Mesenchymal stem cell (in vitro differentiated cells and primary cell): Measurements from ENCODE around the gene CNTRL.

ENCODE experiments used
- DNase-seq: peaks from one replicate; pipeline ENCODE4 v3.0.0-alpha.2; 2013
- H2AFZ ChIP-seq: one replicate; pipeline ENCODE4 v1.6.1; 2013; ENCODE audit warnings: low read depth, mild to moderate bottlenecking, control low read depth, inconsistent platforms, low read length, moderate library complexity
- H2AK5ac ChIP-seq: 2 replicates; pipeline ENCODE4 v1.6.1; 2013; ENCODE audit warnings: low read length, moderate library complexity, mild to moderate bottlenecking, inconsistent platforms; ENCODE audit not compliant: severe bottlenecking
- H2BK120ac ChIP-seq: one replicate; pipeline ENCODE4 v1.6.1; 2013; ENCODE audit warnings: low read depth, mild to moderate bottlenecking, inconsistent platforms, low read length, moderate library complexity
- H2BK12ac ChIP-seq, 2 experiments: one replicate each; pipeline ENCODE4 v1.6.1; 2013; ENCODE audit warnings: inconsistent platforms in 2 of 2, low read length in 2 of 2, mild to moderate bottlenecking in 2 of 2, moderate library complexity in 2 of 2, control low read depth in 1 of 2
- H2BK15ac ChIP-seq: one replicate; pipeline ENCODE4 v1.6.1; 2013; ENCODE audit warnings: mild to moderate bottlenecking, low read depth, inconsistent platforms; ENCODE audit not compliant: poor library complexity, severe bottlenecking
- H2BK5ac ChIP-seq: 2 replicates; pipeline ENCODE4 v1.6.1; 2013; ENCODE audit warnings: low read depth, mild to moderate bottlenecking, low read length, control low read depth, inconsistent platforms; ENCODE audit not compliant: poor library complexity, severe bottlenecking
- H3K14ac ChIP-seq, 2 experiments: one replicate each; pipeline ENCODE4 v1.6.1; 2013; ENCODE audit warnings: inconsistent platforms in 2 of 2, low read length in 2 of 2, control low read depth in 1 of 2, mild to moderate bottlenecking in 1 of 2, moderate library complexity in 1 of 2
- H3K18ac ChIP-seq, 2 experiments: one replicate each; pipeline ENCODE4 v1.6.1; 2013; ENCODE audit warnings: inconsistent platforms in 2 of 2, low read length in 2 of 2, control low read depth in 1 of 2, low read depth in 1 of 2, mild to moderate bottlenecking in 1 of 2
- H3K23ac ChIP-seq, 2 experiments: one replicate each; pipeline ENCODE4 v1.6.1; 2013; ENCODE audit warnings: inconsistent platforms in 2 of 2, low read length in 2 of 2, mild to moderate bottlenecking in 2 of 2, moderate library complexity in 2 of 2, control low read depth in 1 of 2
- H3K27ac ChIP-seq: 2 replicates; pipeline ENCODE4 v1.5.1; 2013; ENCODE audit warnings: mild to moderate bottlenecking, moderate library complexity, low read length, control low read depth, inconsistent platforms; ENCODE audit not compliant: poor library complexity, severe bottlenecking
- H3K27me3 ChIP-seq, 2 experiments: 2 replicates each; pipeline versions ENCODE4 v1.6.1 to v1.7.0; 2013; ENCODE audit warnings: low read length in 2 of 2, mild to moderate bottlenecking in 2 of 2, moderate library complexity in 2 of 2, control low read depth in 1 of 2, inconsistent platforms in 1 of 2; ENCODE audit not compliant: control insufficient read depth in 1 of 2, insufficient read depth in 1 of 2
- H3K36me3 ChIP-seq, 2 experiments: 2 replicates each; pipeline versions ENCODE4 v1.6.1 to v1.7.0; 2013; ENCODE audit warnings: low read length in 2 of 2, control low read depth in 1 of 2, inconsistent platforms in 1 of 2, low read depth in 1 of 2, mild to moderate bottlenecking in 1 of 2; ENCODE audit not compliant: insufficient read depth in 2 of 2, control insufficient read depth in 1 of 2
- H3K4ac ChIP-seq, 2 experiments: one replicate each; pipeline ENCODE4 v1.6.1; 2013; ENCODE audit warnings: inconsistent platforms in 2 of 2, low read length in 2 of 2, mild to moderate bottlenecking in 2 of 2, moderate library complexity in 2 of 2, control low read depth in 1 of 2, low read depth in 1 of 2
- H3K4me1 ChIP-seq: 2 replicates; pipeline ENCODE4 v1.6.1; 2013; ENCODE audit warnings: low read depth, low read length, control low read depth; ENCODE audit not compliant: control insufficient read depth, insufficient read depth
- H3K4me2 ChIP-seq: 2 replicates; pipeline ENCODE4 v1.6.1; 2013; ENCODE audit warnings: low read length, mild to moderate bottlenecking, inconsistent platforms; ENCODE audit not compliant: poor library complexity, severe bottlenecking
- H3K4me3 ChIP-seq, 2 experiments: 2 replicates each; pipeline versions ENCODE4 v1.5.1 to v1.7.0; 2013; ENCODE audit warnings: low read length in 2 of 2, mild to moderate bottlenecking in 2 of 2, control low read depth in 1 of 2, low read depth in 1 of 2; ENCODE audit not compliant: insufficient read depth in 1 of 2
- H3K79me1 ChIP-seq: replicated peaks from 2 replicates; pipeline ENCODE4 v1.6.1; 2013; ENCODE audit warnings: mild to moderate bottlenecking, control low read depth, low read length, inconsistent platforms; ENCODE audit not compliant: poor library complexity, severe bottlenecking
- H3K9ac ChIP-seq: 2 replicates; pipeline ENCODE4 v1.7.0; 2013; ENCODE audit warnings: mild to moderate bottlenecking, low read length, moderate library complexity
- H3K9me3 ChIP-seq: 2 replicates; pipeline ENCODE4 v1.7.0; 2013; ENCODE audit warnings: mild to moderate bottlenecking, low read length; ENCODE audit not compliant: control insufficient read depth
- H4K8ac ChIP-seq: one replicate; pipeline ENCODE4 v1.6.1; 2013; ENCODE audit warnings: inconsistent platforms, mild to moderate bottlenecking, low read length, moderate library complexity
- H4K91ac ChIP-seq: one replicate; pipeline ENCODE4 v1.6.1; 2013; ENCODE audit warnings: mild to moderate bottlenecking, low read length, inconsistent platforms
- WGBS: methylation state at CpG from one replicate; pipeline ENCODE4 v1.1.7; 2013; ENCODE audit warnings: mixed read lengths; 5-methylcytosine and 5-hydroxymethylcytosine counted together

Gene CNTRL

GRCh38 chr9:121206516-121207370 lies 132.0 kb downstream of the CNTRL start:
- no peak overlapping the region for H3K27ac ChIP-seq
- no peak overlapping the region for H3K4me2 ChIP-seq
- H3K18ac ChIP-seq, result peak overlapping the region in 1 of 2 experiments; percentile 34
- peaks cover 3% of the 10 kb centered on the region for H3K79me1 ChIP-seq
- H2BK5ac ChIP-seq, result no peak overlapping the region
- H2BK15ac ChIP-seq, result no peak overlapping the region
- H3K4ac ChIP-seq, result no peak overlapping the region
- H4K91ac ChIP-seq, result no peak overlapping the region
- no peak overlapping the region for H2AK5ac ChIP-seq
- H3K14ac ChIP-seq, result no peak overlapping the region
- no peak overlapping the region for H2AFZ ChIP-seq
- peaks cover 4% of the 10 kb centered on the region for H3K4me1 ChIP-seq
- DNase-seq, result peak; percentile 54
- no peak overlapping the region for H2BK120ac ChIP-seq
- H4K8ac ChIP-seq, result no peak overlapping the region
- no peak overlapping the region for H2BK12ac ChIP-seq
- no peak overlapping the region for H3K9ac ChIP-seq
- 46% methylated on average over 8 of the region's 8 CpGs for WGBS
- no peaks in the 10 kb centered on the region for H3K27me3 ChIP-seq
- H3K9me3 ChIP-seq, result no peaks in the 10 kb centered on the region
- no peak overlapping the region for H3K23ac ChIP-seq
- no peak overlapping the region for H3K4me3 ChIP-seq
- peaks cover 0 to 3% of the 10 kb centered on the region in 2 experiments for H3K36me3 ChIP-seq

GRCh38 chr9:121207371-121207940 lies 132.7 kb downstream of the CNTRL start:
- H2AFZ ChIP-seq, result no peak overlapping the region
- no peak overlapping the region for H3K27ac ChIP-seq
- no peaks in the 10 kb centered on the region for H3K27me3 ChIP-seq
- peaks cover 0 to 3% of the 10 kb centered on the region in 2 experiments for H3K36me3 ChIP-seq
- no peak overlapping the region for H3K4me2 ChIP-seq
- no peak for DNase-seq
- H4K91ac ChIP-seq, result no peak overlapping the region
- no peak overlapping the region for H3K18ac ChIP-seq
- H3K4ac ChIP-seq, result no peak overlapping the region
- H3K4me1 ChIP-seq, result peaks cover 2% of the 10 kb centered on the region
- H3K79me1 ChIP-seq, result peaks cover under 1% of the 10 kb centered on the region
- no peak overlapping the region for H3K9ac ChIP-seq
- no peak overlapping the region for H3K4me3 ChIP-seq
- H2AK5ac ChIP-seq, result no peak overlapping the region
- no peak overlapping the region for H3K23ac ChIP-seq
- H2BK15ac ChIP-seq, result no peak overlapping the region
- no peaks in the 10 kb centered on the region for H3K9me3 ChIP-seq
- H3K14ac ChIP-seq, result no peak overlapping the region
- no peak overlapping the region for H2BK5ac ChIP-seq
- no peak overlapping the region for H2BK12ac ChIP-seq
- 92% methylated on average over 2 of the region's 2 CpGs for whole genome bisulfite sequencing
- H2BK120ac ChIP-seq, result no peak overlapping the region
- no peak overlapping the region for H4K8ac ChIP-seq

GRCh38 chr9:121210536-121210935 lies 135.8 kb downstream of the CNTRL start:
- no peak overlapping the region for H2AFZ ChIP-seq
- H3K36me3 ChIP-seq, result peaks cover 0 to 3% of the 10 kb centered on the region in 2 experiments
- no peaks in the 10 kb centered on the region for H3K27me3 ChIP-seq
- no peak overlapping the region for H3K9ac ChIP-seq
- H2AK5ac ChIP-seq, result no peak overlapping the region
- H2BK12ac ChIP-seq, result no peak overlapping the region
- H4K8ac ChIP-seq, result no peak overlapping the region
- H2BK5ac ChIP-seq, result no peak overlapping the region
- H3K4me1 ChIP-seq, result peaks cover 2% of the 10 kb centered on the region
- H3K18ac ChIP-seq, result no peak overlapping the region
- H3K27ac ChIP-seq, result no peak overlapping the region
- H3K4ac ChIP-seq, result no peak overlapping the region
- no peak overlapping the region for H4K91ac ChIP-seq
- no peaks in the 10 kb centered on the region for H3K79me1 ChIP-seq
- no peak overlapping the region for H3K4me2 ChIP-seq
- H3K14ac ChIP-seq, result no peak overlapping the region
- H2BK120ac ChIP-seq, result no peak overlapping the region
- H3K4me3 ChIP-seq, result no peak overlapping the region
- DNase-seq, result no peak
- no peaks in the 10 kb centered on the region for H3K9me3 ChIP-seq
- WGBS, result 93% methylated on average over 5 of the region's 5 CpGs
- no peak overlapping the region for H2BK15ac ChIP-seq
- no peak overlapping the region for H3K23ac ChIP-seq

- H3K4me2 ChIP-seq, result no peak overlapping the region
Observed at GRCh38 chr9:121213136-121213806, 138.5 kb downstream of the CNTRL start.

More at GRCh38 chr9:121213136-121213806, 138.5 kb downstream of the CNTRL start:
- no peaks in the 10 kb centered on the region for H3K79me1 ChIP-seq
- WGBS, result 26% methylated on average over 9 of the region's 9 CpGs
- H2BK5ac ChIP-seq, result no peak overlapping the region
- H2BK12ac ChIP-seq, result peak overlapping the region; percentile 4 to 20
- H3K14ac ChIP-seq, result no peak overlapping the region
- H3K9me3 ChIP-seq, result no peaks in the 10 kb centered on the region
- H3K36me3 ChIP-seq, result peaks cover 0 to 10% of the 10 kb centered on the region in 2 experiments
- no peaks in the 10 kb centered on the region for H3K27me3 ChIP-seq
- H3K9ac ChIP-seq, result peak overlapping the region; percentile 78
- H3K27ac ChIP-seq, result no peak overlapping the region
- no peak overlapping the region for H2AK5ac ChIP-seq
- no peak overlapping the region for H2AFZ ChIP-seq
- no peak overlapping the region for H3K4me3 ChIP-seq
- no peak overlapping the region for H2BK120ac ChIP-seq
- H3K4ac ChIP-seq, result peak overlapping the region in 1 of 2 experiments; percentile 68
- H2BK15ac ChIP-seq, result no peak overlapping the region
- no peaks in the 10 kb centered on the region for H3K4me1 ChIP-seq
- no peak overlapping the region for H4K8ac ChIP-seq
- DNase-seq, result peak; percentile 86
- H3K23ac ChIP-seq, result no peak overlapping the region
- H4K91ac ChIP-seq, result no peak overlapping the region
- H3K18ac ChIP-seq, result no peak overlapping the region
